Ovary (tissue), 9 donors: ENCODE data around the gene MS4A4E. TPM values are rescaled to one million over a fixed set of nuclear protein-coding genes. Genes with fewer than 3 reads are reported as not detected.

ENCODE experiments used
- DNase-seq, 5 donors: peaks; one replicate each; pipeline ENCODE4 v3.0.0-alpha.2; 2019 to 2020
- H3K27ac ChIP-seq, 2 donors: fragments of 200-600 bp; one replicate each; pipeline versions ENCODE4 v1.5.1 to v1.8.0; 2019 to 2022
- H3K27me3 ChIP-seq: fragments of 200-600 bp; one replicate; pipeline ENCODE4 v1.8.0; 2022
- H3K36me3 ChIP-seq: fragments of 200-600 bp; sonication (generic); one replicate; pipeline ENCODE4 v1.5.1; 2019
- H3K4me1 ChIP-seq: one replicate; pipeline ENCODE4 v1.8.1; 2013; ENCODE audit warnings: mild to moderate bottlenecking, moderate library complexity; ENCODE audit not compliant: insufficient read depth
- H3K4me3 ChIP-seq: fragments of 200-600 bp; sonication (generic); one replicate; pipeline ENCODE4 v1.5.1; 2017
- H3K9me3 ChIP-seq, 2 donors: fragments of 200-600 bp in 1 of 2; sonication (generic) in 1 of 2; one replicate each; pipeline versions ENCODE4 v1.5.1 to v1.8.1; 2013 to 2019; ENCODE audit warnings: mild to moderate bottlenecking in 1 of 2, moderate library complexity in 1 of 2
- CTCF ChIP-seq, 3 donors: fragments of 450-650 bp in 2 of 3; fragments of 200-600 bp in 1 of 3; IDR thresholded peaks; one replicate each; pipeline versions ENCODE4 v1.5.1 to v1.8.0; 2016 to 2022; ENCODE audit warnings: antibody characterized with exemption in 3 of 3, mild to moderate bottlenecking in 1 of 3
- EP300 ChIP-seq: sonication (generic); formaldehyde crosslinking; IDR thresholded peaks from one replicate; pipeline ENCODE4 v1.6.1; 2017; ENCODE audit warnings: antibody characterized with exemption
- POLR2A ChIP-seq: fragments of 450-650 bp; IDR thresholded peaks from one replicate; pipeline ENCODE4 v1.6.1; 2017; ENCODE audit warnings: antibody characterized with exemption, mild to moderate bottlenecking, moderate library complexity
- WGBS, 3 donors: extraction: QIAGEN DNeasy Blood & Tissue Kit in 1 of 3; methylation state at CpG; one replicate each; pipeline versions ENCODE4 v1.1.5 to v1.1.7; 2013 to 2017; 5-methylcytosine and 5-hydroxymethylcytosine counted together
- intact Hi-C, 4 donors: fragments of 100-400 bp; cut with DNase I; formaldehyde crosslinking; loops; one replicate each; pipeline versions ENCODE4 v1.11.0 to v1.15.1; 2022 to 2023
- polyA plus RNA-seq, 2 donors: library from polyadenylated mRNA; stranded (reverse); fragments of 200-250 nt in 1 of 2; fragments of 350-450 nt in 1 of 2; fragmentation: Illumina TruSeq in 1 of 2; extraction: RNeasy Lipid Tissue Mini Kit (QIAGEN cat#74804) in 1 of 2; gene quantifications; one replicate each; pipeline ENCODE4 v1.2.3, GENCODE V29; 2013 to 2014
- total RNA-seq, 7 donors: library from RNA; depleted of rRNA in 2 of 7; stranded (reverse); fragments of >200 nt in 2 of 7; fragmentation: NEBNext Ultra II Directional in 3 of 7; extraction: Animal tissue kit (Norgen Biotek cat#: 25700) in 3 of 7; gene quantifications; one replicate each; pipeline versions ENCODE4 v1.1.0 to v1.2.4, GENCODE V29; 2016 to 2023
- donor health status: DM: no; HTN: no; CAD: no; lungs with moderate emphysema.
- donor health status: DM: no; HTN: no; CAD: no.
- donor health status: Bipolar disorder and iron deficiency.
- donor health status: DM: yes; HTN: yes; CAD: no.
- donor health status: DM: no; HTN: no; CAD: no.
- donor health status: DM: yes; HTN: yes; CAD: no.

Gene MS4A4E
- total and polyA plus RNA-seq, 9 donors = 0.27 to 1.3 (median 0.71) TPM

GRCh38 chr11:60165951-60166350 lies 77.0 kb downstream of the MS4A4E start:
- intact Hi-C loops = no loop called here
- no peak for DNase-seq
- Histone ChIP-seq H3K36me3 (no peaks in the 10 kb centered on the region), H3K27ac (no peak overlapping the region), H3K4me3 (no peak overlapping the region), H3K4me1 (no peaks in the 10 kb centered on the region), H3K27me3 (no peaks in the 10 kb centered on the region), H3K9me3 (no peaks in the 10 kb centered on the region)
- TF ChIP-seq EP300 = no peak
- no peak for TF ChIP-seq POLR2A
- TF ChIP-seq CTCF (IDR thresholded peaks at IDR 0.05) = no peak

- 73 to 76% (median 76%) methylated on average over 2 of the region's 2 CpGs for WGBS, 3 donors
- no peaks in the 10 kb centered on the region for H3K27me3 ChIP-seq
- TF ChIP-seq CTCF (IDR thresholded peaks at IDR 0.05) (no peak), POLR2A (no peak), EP300 (no peak)
- no peaks in the 10 kb centered on the region for H3K36me3 ChIP-seq
- no peaks in the 10 kb centered on the region for H3K4me1 ChIP-seq
- DNase-seq = no peak
- no peaks in the 10 kb centered on the region for H3K9me3 ChIP-seq
- H3K4me3 ChIP-seq = no peak overlapping the region
- H3K27ac ChIP-seq = no peak overlapping the region
- intact Hi-C loops = no loop called here
Measured at GRCh38 chr11:60165538-60165937, 77.4 kb downstream of the MS4A4E start.

- intact Hi-C loops = no loop called here
- no peak for TF ChIP-seq EP300
- TF ChIP-seq CTCF (IDR thresholded peaks at IDR 0.05) = no peak
- no peak for TF ChIP-seq POLR2A
- WGBS, 3 donors = 90 to 97% (median 96%) methylated on average over 1 of the region's 1 CpG
Measured at GRCh38 chr11:60164550-60165075, 78.3 kb downstream of the MS4A4E start.

GRCh38 chr11:60161766-60162165 lies 81.2 kb downstream of the MS4A4E start:
- WGBS, 3 donors = 75 to 85% (median 83%) methylated on average over 4 of the region's 4 CpGs

More at GRCh38 chr11:60164550-60165075, 78.3 kb downstream of the MS4A4E start:
- H3K36me3 ChIP-seq = no peaks in the 10 kb centered on the region
- no peaks in the 10 kb centered on the region for H3K4me1 ChIP-seq
- no peak overlapping the region for H3K27ac ChIP-seq
- DNase-seq = no peak
- no peak overlapping the region for H3K4me3 ChIP-seq
- H3K27me3 ChIP-seq = no peaks in the 10 kb centered on the region
- no peaks in the 10 kb centered on the region for H3K9me3 ChIP-seq

More at GRCh38 chr11:60161766-60162165, 81.2 kb downstream of the MS4A4E start:
- Histone ChIP-seq H3K27me3 (no peaks in the 10 kb centered on the region), H3K4me1 (no peaks in the 10 kb centered on the region), H3K9me3 (no peaks in the 10 kb centered on the region), H3K36me3 (no peaks in the 10 kb centered on the region), H3K27ac (no peak overlapping the region), H3K4me3 (no peak overlapping the region)
- TF ChIP-seq POLR2A (no peak), CTCF (IDR thresholded peaks at IDR 0.05) (no peak), EP300 (no peak)
- intact Hi-C loops = no loop called here
- no peak for DNase-seq
